Fibroblast of lung (primary cell): Measurements from ENCODE around the gene CHN2. TPM values are rescaled to one million over a fixed set of nuclear protein-coding genes. Genes with fewer than 3 reads are reported as not detected.

Source experiments
- DNase-seq, 2 donors: peaks; one replicate each; pipeline versions ENCODE4 v3.0.0 to v3.0.0-alpha.2; 2010; ENCODE audit warnings: low read depth in 2 of 2
- H2AFZ ChIP-seq: 2 replicates; pipeline ENCODE4 v1.5.1; 2012; ENCODE audit warnings: low read length, control low read depth, inconsistent platforms
- H3K27ac ChIP-seq: 2 replicates; pipeline ENCODE4 v1.5.1; 2011; ENCODE audit warnings: low read length, control low read depth; ENCODE audit not compliant: insufficient read depth
- H3K27me3 ChIP-seq: 2 replicates; pipeline ENCODE4 v1.5.1; 2011; ENCODE audit warnings: mild to moderate bottlenecking, low read length; ENCODE audit not compliant: control insufficient read depth, insufficient read depth
- H3K36me3 ChIP-seq: 2 replicates; pipeline ENCODE4 v1.5.1; 2011; ENCODE audit warnings: low read length; ENCODE audit not compliant: control insufficient read depth, insufficient read depth
- H3K4me1 ChIP-seq: 2 replicates; pipeline ENCODE4 v1.5.1; 2011; ENCODE audit warnings: low read length; ENCODE audit not compliant: control insufficient read depth, insufficient read depth; ENCODE audit errors: extremely low read depth
- H3K4me2 ChIP-seq: 2 replicates; pipeline ENCODE4 v1.5.1; 2011; ENCODE audit warnings: low read length, control low read depth; ENCODE audit not compliant: insufficient read depth; ENCODE audit errors: extremely low read depth
- H3K4me3 ChIP-seq, 4 experiments: fragments of 200-600 bp in 1 of 4; sonication (generic) in 1 of 4; replicated peaks in 1 of 4; 2 replicates each; pipeline ENCODE4 v1.5.1; 2011 to 2016; ENCODE audit warnings: low read length in 4 of 4, low read depth in 3 of 4, mild to moderate bottlenecking in 3 of 4, control low read depth in 2 of 4, inconsistent platforms in 1 of 4, mixed read lengths in 1 of 4; ENCODE audit not compliant: insufficient read depth in 1 of 4; ENCODE audit errors: control extremely low read depth in 1 of 4
- H3K79me2 ChIP-seq: 2 replicates; pipeline ENCODE4 v1.5.1; 2012; ENCODE audit warnings: mild to moderate bottlenecking, low read length, inconsistent platforms; ENCODE audit not compliant: control insufficient read depth, insufficient read depth
- H3K9ac ChIP-seq: 2 replicates; pipeline ENCODE4 v1.5.1; 2011; ENCODE audit warnings: mild to moderate bottlenecking, low read length, control low read depth; ENCODE audit not compliant: insufficient read depth
- H3K9me3 ChIP-seq: 2 replicates; pipeline ENCODE4 v1.5.1; 2012; ENCODE audit warnings: low read depth, low read length; ENCODE audit not compliant: control insufficient read depth, insufficient read depth
- H4K20me1 ChIP-seq: 2 replicates; pipeline ENCODE4 v1.5.1; 2011; ENCODE audit warnings: low read length; ENCODE audit not compliant: control insufficient read depth, insufficient read depth; ENCODE audit errors: extremely low read depth
- CTCF ChIP-seq, 2 donors: IDR thresholded peaks in 1 of 2; conservative IDR thresholded peaks in 1 of 2; 1 replicate in 1 of 2; 2 replicates in 1 of 2; pipeline ENCODE4 v1.5.1; 2011 to 2012; ENCODE audit warnings: low read length in 2 of 2, control low read depth in 1 of 2, inconsistent platforms in 1 of 2, low read depth in 1 of 2, mild to moderate bottlenecking in 1 of 2
- EZH2 ChIP-seq: IDR thresholded peaks from 2 replicates; pipeline ENCODE4 v1.5.1; 2012; ENCODE audit warnings: low read length, control low read depth, mild to moderate bottlenecking; ENCODE audit errors: missing control alignments
- polyA plus RNA-seq, 2 donors: library from polyadenylated mRNA; depleted of rRNA in 1 of 2; stranded (reverse) in 1 of 2; unstranded in 1 of 2; fragments of >200 nt; gene quantifications; 2 replicates each; pipeline ENCODE4 v1.2.1, GENCODE V29; 2011 to 2012; ENCODE audit warnings: missing spikeins in 1 of 2
- total RNA-seq: library from RNA; depleted of rRNA; stranded (reverse); fragments of >200 nt; gene quantifications from 2 replicates; pipeline ENCODE4 v1.2.1, GENCODE V29; 2014

Gene CHN2
- total and polyA plus RNA-seq, 2 donors (not counting 1 experiment from before 2014, with no cell fraction given), result 0.33 to 0.53 TPM

- DNase-seq, result no peak
- Histone ChIP-seq H4K20me1 (no peaks in the 10 kb centered on the region), H3K4me3 (no peak overlapping the region), H3K27ac (no peak overlapping the region), H3K27me3 (no peaks in the 10 kb centered on the region), H3K4me1 (no peaks in the 10 kb centered on the region), H2AFZ (no peak overlapping the region), H3K9ac (no peak overlapping the region), H3K9me3 (no peaks in the 10 kb centered on the region), H3K79me2 (no peaks in the 10 kb centered on the region), H3K4me2 (no peak overlapping the region), H3K36me3 (no peaks in the 10 kb centered on the region)
- TF ChIP-seq EZH2 (no peak), CTCF (conservative IDR thresholded peaks at IDR 0.05 in 1 of 2, IDR thresholded peaks at IDR 0.05 in 1 of 2; ENCODE audit: low read depth in 1 of 2, low read length in 2 of 2) (no peak)
Observed at GRCh38 chr7:29413626-29414136, 219.1 kb downstream of the CHN2 start.

GRCh38 chr7:29414216-29414615 lies 219.6 kb downstream of the CHN2 start:
- no peaks in the 10 kb centered on the region for H3K9me3 ChIP-seq
- no peak overlapping the region for H3K4me2 ChIP-seq
- no peak overlapping the region for H3K27ac ChIP-seq
- TF ChIP-seq EZH2, result no peak
- no peaks in the 10 kb centered on the region for H3K36me3 ChIP-seq
- no peak overlapping the region for H3K9ac ChIP-seq
- no peak overlapping the region for H3K4me3 ChIP-seq
- no peaks in the 10 kb centered on the region for H3K27me3 ChIP-seq
- DNase-seq, result no peak
- H3K4me1 ChIP-seq, result no peaks in the 10 kb centered on the region
- no peak overlapping the region for H2AFZ ChIP-seq
- no peaks in the 10 kb centered on the region for H4K20me1 ChIP-seq
- no peaks in the 10 kb centered on the region for H3K79me2 ChIP-seq

- Histone ChIP-seq H2AFZ (no peak overlapping the region), H3K9me3 (no peaks in the 10 kb centered on the region), H3K4me1 (no peaks in the 10 kb centered on the region), H3K27ac (no peak overlapping the region), H3K79me2 (no peaks in the 10 kb centered on the region), H4K20me1 (no peaks in the 10 kb centered on the region), H3K9ac (no peak overlapping the region), H3K36me3 (no peaks in the 10 kb centered on the region), H3K4me3 (no peak overlapping the region), H3K4me2 (no peak overlapping the region), H3K27me3 (no peaks in the 10 kb centered on the region)
- DNase-seq, result no peak
- TF ChIP-seq EZH2 (no peak), CTCF (conservative IDR thresholded peaks at IDR 0.05 in 1 of 2, IDR thresholded peaks at IDR 0.05 in 1 of 2; ENCODE audit: low read depth in 1 of 2, low read length in 2 of 2) (no peak)
Observed at GRCh38 chr7:29415215-29415614, 220.6 kb downstream of the CHN2 start.
